Vagina (tissue), 2 donors: Measurements from ENCODE around the gene ATP8A2. TPM values are rescaled to one million over a fixed set of nuclear protein-coding genes. Genes with fewer than 3 reads are reported as not detected.

Experiments used
- DNase-seq, 2 donors: peaks; one replicate each; pipeline ENCODE4 v3.0.0-alpha.2; 2017; ENCODE audit errors: extremely low spot score in 2 of 2
- H3K27ac ChIP-seq: fragments of 200-600 bp; sonication (generic); one replicate; pipeline ENCODE4 v1.5.1; 2019
- H3K27me3 ChIP-seq: fragments of 200-600 bp; sonication (generic); one replicate; pipeline ENCODE4 v1.5.1; 2019
- H3K36me3 ChIP-seq, 2 donors: fragments of 200-600 bp; sonication (generic); one replicate each; pipeline ENCODE4 v1.5.1; 2017 to 2019
- H3K4me1 ChIP-seq: fragments of 200-600 bp; sonication (generic); one replicate; pipeline ENCODE4 v1.5.1; 2019
- H3K4me3 ChIP-seq, 2 donors: fragments of 200-600 bp; sonication (generic); 1 replicate in 1 of 2; 2 replicates in 1 of 2; pipeline ENCODE4 v1.5.1; 2016 to 2019
- H3K9me3 ChIP-seq: fragments of 200-600 bp; sonication (generic); one replicate; pipeline ENCODE4 v1.5.1; 2019
- CTCF ChIP-seq, 3 experiments: fragments of 450-650 bp in 2 of 3; fragments of 200-600 bp in 1 of 3; sonication (generic) in 1 of 3; IDR thresholded peaks; one replicate each; pipeline ENCODE4 v1.5.1; 2017 to 2019; ENCODE audit warnings: antibody characterized with exemption in 3 of 3, mild to moderate bottlenecking in 2 of 3, moderate library complexity in 2 of 3
- POLR2A ChIP-seq, 2 donors: fragments of 450-650 bp; IDR thresholded peaks; one replicate each; pipeline ENCODE4 v1.6.1; 2017; ENCODE audit warnings: antibody characterized with exemption in 2 of 2, mild to moderate bottlenecking in 2 of 2, moderate library complexity in 2 of 2
- POLR2AphosphoS5 ChIP-seq, 2 donors: sonication (generic); formaldehyde crosslinking; IDR thresholded peaks; one replicate each; pipeline ENCODE4 v1.9.0; 2017; ENCODE audit warnings: antibody characterized with exemption in 2 of 2, mild to moderate bottlenecking in 2 of 2, low read depth in 1 of 2; ENCODE audit not compliant: insufficient read depth in 1 of 2
- intact Hi-C: fragments of 100-400 bp; cut with DNase I; formaldehyde crosslinking; loops from one replicate; pipeline ENCODE4 v1.15.1; 2023
- total RNA-seq: library from RNA; depleted of rRNA; stranded (reverse); fragments of >200 nt; gene quantifications from one replicate; pipeline ENCODE4 v1.2.3, GENCODE V29; 2016

Gene ATP8A2
- total RNA-seq, 1 donor from 2014 or later = 1.5 TPM

GRCh38 chr13:25677956-25678355 lies 306.2 kb downstream of the ATP8A2 start:
- intact Hi-C loops = no loop called here
- H3K9me3 ChIP-seq = no peaks in the 10 kb centered on the region
- no peak overlapping the region for H3K27ac ChIP-seq
- TF ChIP-seq CTCF (IDR thresholded peaks at IDR 0.05) (no peak), POLR2A (IDR thresholded peaks at IDR 0.05) (no peak), POLR2AphosphoS5 (IDR thresholded peaks at IDR 0.05; ENCODE audit: insufficient read depth in 1 of 2, low read depth in 1 of 2) (no peak)
- no peak overlapping the region for H3K4me3 ChIP-seq
- H3K27me3 ChIP-seq = no peaks in the 10 kb centered on the region
- DNase-seq = no peak
- H3K4me1 ChIP-seq = no peaks in the 10 kb centered on the region
- no peaks in the 10 kb centered on the region for H3K36me3 ChIP-seq

DNA sequence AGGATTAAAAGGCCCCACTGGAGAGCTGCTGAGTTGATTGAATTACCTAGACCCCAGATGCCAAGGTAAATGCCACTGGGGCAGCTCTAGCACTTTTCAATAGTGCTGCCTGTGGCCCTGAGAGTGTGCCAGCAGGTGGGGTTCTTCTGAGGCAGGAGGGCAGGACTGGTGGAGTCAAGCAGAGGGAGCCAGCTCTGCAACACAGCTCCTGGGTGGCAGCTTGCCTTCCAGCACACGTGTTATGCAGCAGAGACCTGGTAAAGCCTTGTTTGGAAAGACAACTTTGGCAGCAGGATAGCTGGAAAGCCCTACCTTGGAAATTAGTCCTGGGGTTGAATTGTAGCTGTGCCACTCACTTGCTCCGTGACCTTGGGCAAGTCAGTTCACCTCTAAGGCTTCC lies 306.6 kb downstream of the ATP8A2 start:
- H3K4me1 ChIP-seq = no peaks in the 10 kb centered on the region
- no peak overlapping the region for H3K27ac ChIP-seq
- intact Hi-C loops = no loop called here
- TF ChIP-seq CTCF (IDR thresholded peaks at IDR 0.05) = no peak
- TF ChIP-seq POLR2AphosphoS5 (IDR thresholded peaks at IDR 0.05; ENCODE audit: insufficient read depth in 1 of 2, low read depth in 1 of 2) = no peak
- no peak for TF ChIP-seq POLR2A (IDR thresholded peaks at IDR 0.05)
- H3K9me3 ChIP-seq = no peaks in the 10 kb centered on the region
- no peak for DNase-seq
- H3K4me3 ChIP-seq = no peak overlapping the region
- H3K27me3 ChIP-seq = no peaks in the 10 kb centered on the region
- H3K36me3 ChIP-seq = no peaks in the 10 kb centered on the region

GRCh38 chr13:25679159-25679558 lies 307.4 kb downstream of the ATP8A2 start:
- DNase-seq = no peak

DNA sequence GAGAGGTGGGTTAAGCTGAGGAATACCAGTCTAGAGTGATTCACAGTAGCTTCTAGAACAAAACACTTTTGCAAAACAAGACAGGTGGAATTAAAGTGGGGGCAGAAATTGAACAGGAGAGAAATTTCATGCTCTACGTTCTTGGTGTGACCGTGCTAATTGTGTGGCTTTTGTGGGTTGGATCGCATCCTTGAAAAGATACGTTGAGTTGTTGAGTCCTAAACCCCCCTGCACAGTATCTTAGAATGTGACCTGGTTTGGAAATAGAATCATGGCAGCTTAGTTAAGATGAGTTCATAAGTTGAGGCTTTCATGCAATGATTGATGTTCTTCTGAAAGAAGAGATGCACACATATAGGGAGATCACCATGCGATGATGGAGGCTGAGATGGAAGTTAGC lies 308.2 kb downstream of the ATP8A2 start:
- no peak for DNase-seq
- H3K27me3 ChIP-seq = no peaks in the 10 kb centered on the region
- H3K36me3 ChIP-seq = no peaks in the 10 kb centered on the region
- H3K27ac ChIP-seq = no peak overlapping the region
- TF ChIP-seq CTCF (IDR thresholded peaks at IDR 0.05) = no peak
- no peak for TF ChIP-seq POLR2A (IDR thresholded peaks at IDR 0.05)
- no peak for TF ChIP-seq POLR2AphosphoS5 (IDR thresholded peaks at IDR 0.05; ENCODE audit: insufficient read depth in 1 of 2, low read depth in 1 of 2)
- H3K4me3 ChIP-seq = no peak overlapping the region
- intact Hi-C loops = no loop called here
- H3K4me1 ChIP-seq = no peaks in the 10 kb centered on the region
- no peaks in the 10 kb centered on the region for H3K9me3 ChIP-seq

More at GRCh38 chr13:25679159-25679558, 307.4 kb downstream of the ATP8A2 start:
- TF ChIP-seq POLR2A (IDR thresholded peaks at IDR 0.05) = no peak
- no peak for TF ChIP-seq POLR2AphosphoS5 (IDR thresholded peaks at IDR 0.05; ENCODE audit: insufficient read depth in 1 of 2, low read depth in 1 of 2)
- no peak for TF ChIP-seq CTCF (IDR thresholded peaks at IDR 0.05)
- Histone ChIP-seq H3K27me3 (no peaks in the 10 kb centered on the region), H3K9me3 (no peaks in the 10 kb centered on the region), H3K27ac (no peak overlapping the region), H3K4me3 (no peak overlapping the region), H3K36me3 (no peaks in the 10 kb centered on the region), H3K4me1 (no peaks in the 10 kb centered on the region)
- intact Hi-C loops = no loop called here

DNA sequence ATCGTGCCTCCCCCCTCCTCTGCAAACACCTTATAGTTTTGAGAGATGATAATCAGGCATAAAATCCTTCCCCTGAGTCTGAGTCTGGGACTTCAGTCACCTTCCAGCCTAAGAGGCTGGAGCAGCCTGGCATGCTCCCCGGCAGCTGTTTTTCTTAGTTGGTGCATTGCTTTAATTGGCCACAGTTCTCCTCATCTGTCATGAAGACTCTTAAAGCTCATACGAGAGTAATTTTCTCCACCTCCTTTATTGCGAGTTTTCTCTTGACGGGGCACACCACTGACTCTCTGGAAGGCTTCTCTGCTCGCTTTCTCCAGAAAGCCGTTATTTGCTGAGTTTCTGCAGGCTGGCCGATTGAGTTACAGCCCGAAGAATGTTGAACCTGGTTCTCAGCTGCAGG lies 310.5 kb downstream of the ATP8A2 start:
- no peak for TF ChIP-seq POLR2AphosphoS5 (IDR thresholded peaks at IDR 0.05; ENCODE audit: insufficient read depth in 1 of 2, low read depth in 1 of 2)
- no peak for TF ChIP-seq POLR2A (IDR thresholded peaks at IDR 0.05)
- Histone ChIP-seq H3K27me3 (no peaks in the 10 kb centered on the region), H3K27ac (no peak overlapping the region), H3K4me1 (no peaks in the 10 kb centered on the region), H3K36me3 (no peaks in the 10 kb centered on the region), H3K4me3 (no peak overlapping the region), H3K9me3 (no peaks in the 10 kb centered on the region)
- intact Hi-C loops = no loop called here
- DNase-seq = no peak
